Measurements from ENCODE around the gene BORA.

- TF ChIP-seq, protein P1, sequence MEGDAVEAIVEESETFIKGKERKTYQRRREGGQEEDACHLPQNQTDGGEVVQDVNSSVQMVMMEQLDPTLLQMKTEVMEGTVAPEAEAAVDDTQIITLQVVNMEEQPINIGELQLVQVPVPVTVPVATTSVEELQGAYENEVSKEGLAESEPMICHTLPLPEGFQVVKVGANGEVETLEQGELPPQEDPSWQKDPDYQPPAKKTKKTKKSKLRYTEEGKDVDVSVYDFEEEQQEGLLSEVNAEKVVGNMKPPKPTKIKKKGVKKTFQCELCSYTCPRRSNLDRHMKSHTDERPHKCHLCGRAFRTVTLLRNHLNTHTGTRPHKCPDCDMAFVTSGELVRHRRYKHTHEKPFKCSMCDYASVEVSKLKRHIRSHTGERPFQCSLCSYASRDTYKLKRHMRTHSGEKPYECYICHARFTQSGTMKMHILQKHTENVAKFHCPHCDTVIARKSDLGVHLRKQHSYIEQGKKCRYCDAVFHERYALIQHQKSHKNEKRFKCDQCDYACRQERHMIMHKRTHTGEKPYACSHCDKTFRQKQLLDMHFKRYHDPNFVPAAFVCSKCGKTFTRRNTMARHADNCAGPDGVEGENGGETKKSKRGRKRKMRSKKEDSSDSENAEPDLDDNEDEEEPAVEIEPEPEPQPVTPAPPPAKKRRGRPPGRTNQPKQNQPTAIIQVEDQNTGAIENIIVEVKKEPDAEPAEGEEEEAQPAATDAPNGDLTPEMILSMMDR (IDR thresholded peaks at IDR 0.05): no peak
- TF ChIP-seq POLR2A (IDR thresholded peaks at IDR 0.05): no peak
These were observed 71.1 kb downstream of the BORA start for GRCh38 chr13:72798817-72799216.
